Ectodermal cell (in vitro differentiated cells): ENCODE data around the gene EMC9.

ENCODE experiments used
- H3K27ac ChIP-seq: 2 replicates; pipeline ENCODE4 v1.7.0; 2013; ENCODE audit warnings: mild to moderate bottlenecking, low read depth, low read length; ENCODE audit not compliant: insufficient read depth, poor library complexity, severe bottlenecking
- H3K27me3 ChIP-seq: 2 replicates; pipeline ENCODE4 v1.7.0; 2013; ENCODE audit warnings: mild to moderate bottlenecking, low read length; ENCODE audit not compliant: insufficient read depth, control insufficient read depth, poor library complexity, severe bottlenecking
- H3K36me3 ChIP-seq: one replicate; pipeline ENCODE4 v1.7.0; 2013; ENCODE audit warnings: low read length; ENCODE audit not compliant: control insufficient read depth, insufficient read depth
- H3K4me1 ChIP-seq: one replicate; pipeline ENCODE4 v1.7.0; 2013; ENCODE audit warnings: low read length; ENCODE audit not compliant: control insufficient read depth, insufficient read depth
- H3K4me3 ChIP-seq: 2 replicates; pipeline ENCODE4 v1.7.0; 2013; ENCODE audit warnings: low read depth, low read length, control low read depth; ENCODE audit not compliant: insufficient read depth
- H3K9me3 ChIP-seq: 2 replicates; pipeline ENCODE4 v1.7.0; 2013; ENCODE audit warnings: mild to moderate bottlenecking, low read length, moderate library complexity; ENCODE audit not compliant: control insufficient read depth
- WGBS, 2 experiments: methylation state at CpG; one replicate each; pipeline ENCODE4 v1.1.7; 2013; ENCODE audit warnings: missing lambda C conversion rate in 2 of 2; 5-methylcytosine and 5-hydroxymethylcytosine counted together

EMC9 gene

GRCh38 chr14:24160850-24161804 is 19.7 kb upstream of the EMC9 start, which contains the start of gene IRF9:
TSS of gene IRF9 (plus strand) at chr14:24161265. CDS start at chr14:24162145, 880 bp downstream.
- WGBS, 2 experiments = 16 to 20% methylated on average over 12 of the region's 12 CpGs
- Histone ChIP-seq H3K4me1 (no peaks in the 10 kb centered on the region), H3K36me3 (peaks cover 20% of the 10 kb centered on the region), H3K27ac (peak within 1 kb of the TSS; percentile 60), H3K9me3 (no peaks in the 10 kb centered on the region), H3K27me3 (no peaks in the 10 kb centered on the region), H3K4me3 (peak within 1 kb of the TSS; percentile 43)

GRCh38 chr14:24160499-24160849 is 19.1 kb upstream of the EMC9 start:
- Histone ChIP-seq H3K36me3 (peaks cover 26% of the 10 kb centered on the region), H3K4me3 (no peak overlapping the region), H3K27ac (no peak overlapping the region), H3K4me1 (no peaks in the 10 kb centered on the region), H3K9me3 (no peaks in the 10 kb centered on the region), H3K27me3 (no peaks in the 10 kb centered on the region)
- WGBS, 2 experiments = 96 to 98% methylated on average over 4 of the region's 4 CpGs

GRCh38 chr14:24159777-24160498 is 18.5 kb upstream of the EMC9 start:
- H3K27ac ChIP-seq = no peak overlapping the region
- WGBS, 2 experiments = 96% methylated on average over 11 of the region's 11 CpGs
- H3K4me1 ChIP-seq = no peaks in the 10 kb centered on the region
- H3K27me3 ChIP-seq = no peaks in the 10 kb centered on the region
- H3K9me3 ChIP-seq = no peaks in the 10 kb centered on the region
- peaks cover 32% of the 10 kb centered on the region for H3K36me3 ChIP-seq
- no peak overlapping the region for H3K4me3 ChIP-seq

- WGBS, 2 experiments = 94 to 95% methylated on average over 12 of the region's 12 CpGs
- H3K4me3 ChIP-seq = no peak overlapping the region
- no peaks in the 10 kb centered on the region for H3K27me3 ChIP-seq
- H3K36me3 ChIP-seq = peaks cover 34% of the 10 kb centered on the region
- no peaks in the 10 kb centered on the region for H3K4me1 ChIP-seq
- no peak overlapping the region for H3K27ac ChIP-seq
- H3K9me3 ChIP-seq = no peaks in the 10 kb centered on the region
These were observed 15.9 kb upstream of the EMC9 start for GRCh38 chr14:24157331-24157730.

- H3K4me3 ChIP-seq = no peak overlapping the region
- no peaks in the 10 kb centered on the region for H3K27me3 ChIP-seq
- no peaks in the 10 kb centered on the region for H3K4me1 ChIP-seq
- peaks cover 37% of the 10 kb centered on the region for H3K36me3 ChIP-seq
- no peak overlapping the region for H3K27ac ChIP-seq
- 95 to 96% methylated on average over 1 of the region's 1 CpG for WGBS, 2 experiments
- H3K9me3 ChIP-seq = no peaks in the 10 kb centered on the region
These were observed 15.4 kb upstream of the EMC9 start for GRCh38 chr14:24156840-24157239.

GRCh38 chr14:24155100-24155499 is 13.7 kb upstream of the EMC9 start:
- Histone ChIP-seq H3K4me1 (no peaks in the 10 kb centered on the region), H3K27ac (no peak overlapping the region), H3K9me3 (no peaks in the 10 kb centered on the region), H3K36me3 (peaks cover 49% of the 10 kb centered on the region), H3K27me3 (no peaks in the 10 kb centered on the region), H3K4me3 (no peak overlapping the region)
- WGBS, 2 experiments = 95 to 96% methylated on average over 10 of the region's 10 CpGs

GRCh38 chr14:24151404-24152080 is 10.2 kb upstream of the EMC9 start:
- Histone ChIP-seq H3K27ac (no peak overlapping the region), H3K4me1 (peaks cover 4% of the 10 kb centered on the region), H3K27me3 (no peaks in the 10 kb centered on the region), H3K4me3 (no peak overlapping the region), H3K9me3 (no peaks in the 10 kb centered on the region), H3K36me3 (peaks cover 35% of the 10 kb centered on the region)
- WGBS, 2 experiments = 91 to 95% methylated on average over 16 of the region's 16 CpGs

GRCh38 chr14:24150993-24151392 is 9.6 kb upstream of the EMC9 start:
- H3K36me3 ChIP-seq = peaks cover 33% of the 10 kb centered on the region
- H3K27ac ChIP-seq = no peak overlapping the region
- peaks cover 4% of the 10 kb centered on the region for H3K4me1 ChIP-seq
- no peak overlapping the region for H3K4me3 ChIP-seq
- no peaks in the 10 kb centered on the region for H3K27me3 ChIP-seq
- H3K9me3 ChIP-seq = no peaks in the 10 kb centered on the region
- WGBS, 2 experiments = 91 to 95% methylated on average over 9 of the region's 9 CpGs

- WGBS, 2 experiments = 96 to 97% methylated on average over 9 of the region's 9 CpGs
These were observed 9.2 kb upstream of the EMC9 start for GRCh38 chr14:24150567-24150966.

GRCh38 chr14:24150061-24150460 is 8.7 kb upstream of the EMC9 start:
- H3K36me3 ChIP-seq = peaks cover 24% of the 10 kb centered on the region
- no peaks in the 10 kb centered on the region for H3K27me3 ChIP-seq
- 94 to 96% methylated on average over 9 of the region's 9 CpGs for WGBS, 2 experiments
- H3K4me3 ChIP-seq = no peak overlapping the region
- peaks cover 4% of the 10 kb centered on the region for H3K4me1 ChIP-seq
- no peak overlapping the region for H3K27ac ChIP-seq
- H3K9me3 ChIP-seq = no peaks in the 10 kb centered on the region

More at GRCh38 chr14:24150567-24150966, 9.2 kb upstream of the EMC9 start:
- no peak overlapping the region for H3K4me3 ChIP-seq
- H3K9me3 ChIP-seq = no peaks in the 10 kb centered on the region
- H3K4me1 ChIP-seq = peaks cover 4% of the 10 kb centered on the region
- H3K36me3 ChIP-seq = peaks cover 29% of the 10 kb centered on the region
- H3K27ac ChIP-seq = no peak overlapping the region
- H3K27me3 ChIP-seq = no peaks in the 10 kb centered on the region
